Stimulated activated CD8-positive, alpha-beta memory T cell treated with anti-CD3 and anti-CD28 coated beads, Interleukin-4, amount 100 ng/mL, for 24 hours (primary cell): ENCODE measurements around the gene HOXA11.

Source experiments
- DNase-seq: peaks from one replicate; pipeline ENCODE4 v3.0.0-alpha.2; 2020; ENCODE audit warnings: low read depth

HOXA11 gene

DNA sequence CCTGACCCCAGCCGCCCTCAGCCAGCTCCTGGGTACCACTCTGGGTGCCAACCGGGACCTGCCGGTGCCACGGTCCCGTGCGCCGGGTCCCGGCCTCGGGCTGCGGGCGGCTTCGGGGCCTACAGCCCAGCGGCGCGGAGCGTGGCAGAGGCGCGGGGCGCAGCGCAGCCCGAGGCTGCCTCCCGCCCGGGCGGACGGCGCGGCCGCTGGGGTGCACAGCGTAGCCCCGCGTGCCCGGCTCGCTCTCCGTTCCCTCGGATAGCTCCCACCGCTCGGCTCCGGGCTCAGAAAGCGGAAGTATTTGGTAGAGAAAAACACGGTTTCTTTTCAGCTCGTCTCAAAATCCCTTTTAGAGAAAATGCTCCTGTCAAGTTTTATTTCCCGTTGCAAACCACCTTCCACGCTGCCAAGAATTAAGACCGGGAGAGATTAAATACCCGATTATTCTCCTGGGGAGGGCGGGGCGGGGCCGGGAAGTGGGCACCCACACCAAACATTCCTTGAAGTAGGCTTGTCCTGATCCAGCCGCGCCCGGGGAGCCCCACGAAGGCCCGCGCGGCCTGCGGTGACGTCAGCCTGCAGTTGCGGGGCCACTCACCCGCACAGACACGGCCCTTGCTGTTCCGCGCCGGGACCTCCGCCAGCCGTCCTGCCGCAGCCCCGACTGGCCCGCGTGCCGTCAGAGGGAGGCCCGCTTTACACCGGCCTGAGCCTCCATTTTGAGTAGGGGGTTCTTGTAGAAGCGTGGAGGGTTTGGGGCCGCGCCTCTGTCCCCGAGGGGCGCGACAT, 7.7 kb upstream of the HOXA11 start:
- DNase-seq: no peak

- no peak for DNase-seq
Observed at GRCh38 chr7:27191833-27192545, 7.0 kb upstream of the HOXA11 start.

DNA sequence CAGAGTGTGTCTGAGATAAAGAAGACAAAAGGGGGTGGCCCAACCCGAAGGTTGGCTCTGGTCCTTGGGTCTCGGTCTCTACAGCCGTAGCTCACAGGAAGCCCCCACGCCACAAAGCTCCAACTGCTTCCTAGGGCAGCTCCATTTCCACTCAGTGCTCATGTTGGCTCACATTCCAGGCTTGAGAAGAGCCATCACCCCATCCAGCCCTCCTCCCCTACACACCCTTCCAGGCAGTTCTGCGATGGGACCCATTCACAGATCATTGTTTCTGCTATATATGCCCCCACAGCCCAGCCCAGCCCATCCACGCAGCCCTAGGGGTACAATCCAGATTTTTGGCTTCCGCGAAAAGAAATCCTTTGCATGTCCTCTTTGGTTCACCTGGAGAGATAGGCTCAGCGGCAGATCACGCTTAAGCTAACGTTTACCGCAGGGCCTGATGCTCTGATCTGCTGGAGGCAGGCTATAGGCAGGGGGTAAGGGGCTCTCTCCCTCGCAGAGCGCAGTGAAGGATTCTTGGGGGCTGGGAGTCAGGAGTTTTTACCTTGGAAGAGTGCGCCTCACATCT, 6.2 kb upstream of the HOXA11 start:
- DNase-seq: no peak

DNA sequence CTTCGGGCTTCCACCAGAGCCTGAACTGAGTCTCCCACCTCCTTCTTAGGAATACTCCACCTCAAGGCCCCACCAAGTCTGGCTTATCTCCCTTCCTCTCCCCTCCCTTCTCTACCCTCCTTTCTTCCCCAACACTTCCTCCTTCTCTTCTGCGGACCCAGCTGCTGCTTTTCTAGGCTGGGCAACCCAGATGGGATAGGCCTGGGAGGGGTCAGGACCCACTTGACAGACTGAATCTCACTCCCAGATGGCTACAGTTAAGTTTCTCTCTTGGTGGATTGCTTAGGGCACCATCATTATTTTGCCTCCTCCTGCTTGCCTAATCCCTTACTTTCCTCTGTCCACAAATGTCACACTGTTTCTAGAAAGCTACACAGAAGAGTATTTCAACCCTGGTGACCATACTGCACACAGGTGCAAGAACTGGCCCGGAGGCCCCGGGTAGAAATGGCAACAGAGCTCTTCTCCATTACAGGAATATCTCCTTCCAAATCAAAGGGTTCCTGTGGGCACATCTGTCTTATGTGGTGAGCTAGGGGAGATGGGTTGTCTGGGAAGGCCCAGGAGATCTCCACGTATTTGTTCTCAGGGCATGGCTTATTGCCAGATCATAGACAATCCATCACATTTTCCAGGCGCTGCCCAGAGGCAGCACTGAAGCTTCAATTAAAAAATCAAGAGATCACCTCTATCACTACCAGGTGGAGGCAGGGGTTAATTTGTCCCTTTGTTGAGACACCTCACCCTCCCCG, 5.1 kb upstream of the HOXA11 start:
- no peak for DNase-seq

DNA sequence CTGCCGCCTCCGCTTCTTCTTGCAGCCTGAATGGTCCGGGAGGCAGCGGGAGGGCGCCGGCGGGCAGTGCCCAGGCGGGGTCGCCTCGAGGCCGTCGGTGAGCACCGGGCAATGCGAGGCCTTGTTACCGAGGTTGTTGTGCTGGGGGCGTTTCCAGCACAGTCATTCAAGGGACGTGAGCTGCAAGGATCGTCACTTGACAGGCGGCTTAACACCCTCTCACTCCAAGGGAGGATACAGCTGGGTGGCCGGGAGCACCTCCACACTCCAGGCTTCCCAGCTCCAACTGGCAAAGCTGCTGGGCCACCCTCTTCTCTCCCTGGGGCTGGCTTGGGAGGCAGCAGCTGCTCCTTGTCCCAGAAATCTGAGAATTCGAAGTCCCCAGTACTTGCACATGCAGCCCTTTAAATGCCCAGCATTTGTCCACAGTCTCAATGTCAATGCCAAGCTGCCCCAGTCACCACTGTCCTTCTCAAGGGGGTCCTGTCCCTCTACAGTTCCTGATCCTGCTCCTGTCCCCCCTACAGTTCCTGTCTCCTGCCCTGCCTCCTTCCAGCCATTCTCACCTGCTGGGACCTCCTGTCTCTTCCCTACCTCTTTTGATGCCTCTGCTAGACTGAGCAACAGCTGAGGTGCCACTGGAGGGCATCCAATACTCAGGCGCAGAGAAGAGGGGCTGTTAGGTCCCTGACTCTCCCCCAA, 4.4 kb upstream of the HOXA11 start:
- DNase-seq: no peak

GRCh38 chr7:27188386-27189294, 3.6 kb upstream of the HOXA11 start:
- DNase-seq: no peak

GRCh38 chr7:27187475-27188385, 2.7 kb upstream of the HOXA11 start:
- DNase-seq: no peak

GRCh38 chr7:27186668-27187474, 1.8 kb upstream of the HOXA11 start:
- no peak for DNase-seq

- no peak for DNase-seq
Observed at GRCh38 chr7:27185854-27186667, 1.0 kb upstream of the HOXA11 start.

DNA sequence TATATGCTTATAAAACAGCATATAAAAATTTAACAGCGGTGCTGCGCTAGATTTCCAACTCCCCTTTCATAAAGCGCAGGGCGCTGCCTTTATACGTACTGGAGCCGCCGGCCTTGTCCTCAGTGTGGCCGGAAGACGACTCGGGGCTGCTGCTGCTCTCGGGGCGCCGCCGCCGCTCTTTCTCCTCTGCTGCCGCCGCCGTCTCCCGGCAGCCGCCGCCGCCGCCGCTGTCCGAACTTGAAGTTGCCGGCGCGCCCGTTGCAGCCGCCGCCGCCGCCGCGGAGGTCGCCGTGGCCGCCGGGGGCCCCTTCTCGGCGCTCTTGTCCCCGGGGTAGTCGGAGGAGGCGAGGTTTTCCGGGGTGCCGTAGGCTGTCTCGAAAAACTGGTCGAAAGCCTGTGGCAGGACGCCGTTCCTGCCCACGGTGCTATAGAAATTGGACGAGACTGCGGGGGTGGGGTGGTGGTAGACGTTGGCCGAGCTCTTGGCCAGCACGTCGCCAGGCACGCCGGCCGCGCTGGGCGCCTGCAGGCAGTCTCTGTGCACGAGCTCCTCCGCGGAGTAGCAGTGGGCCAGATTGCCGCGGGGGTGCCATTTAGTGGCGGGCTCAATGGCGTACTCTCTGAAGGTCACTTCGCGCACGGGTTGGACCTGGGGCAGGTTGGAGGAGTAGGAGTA, 557 bp downstream of the HOXA11 start:
- no peak for DNase-seq

- DNase-seq: no peak
Observed at GRCh38 chr7:27183682-27184336, 1.2 kb downstream of the HOXA11 start.

- no peak for DNase-seq
Observed at GRCh38 chr7:27182861-27183681, 2.0 kb downstream of the HOXA11 start.

- DNase-seq: no peak
Observed at GRCh38 chr7:27182285-27182841, 2.7 kb downstream of the HOXA11 start.

DNA sequence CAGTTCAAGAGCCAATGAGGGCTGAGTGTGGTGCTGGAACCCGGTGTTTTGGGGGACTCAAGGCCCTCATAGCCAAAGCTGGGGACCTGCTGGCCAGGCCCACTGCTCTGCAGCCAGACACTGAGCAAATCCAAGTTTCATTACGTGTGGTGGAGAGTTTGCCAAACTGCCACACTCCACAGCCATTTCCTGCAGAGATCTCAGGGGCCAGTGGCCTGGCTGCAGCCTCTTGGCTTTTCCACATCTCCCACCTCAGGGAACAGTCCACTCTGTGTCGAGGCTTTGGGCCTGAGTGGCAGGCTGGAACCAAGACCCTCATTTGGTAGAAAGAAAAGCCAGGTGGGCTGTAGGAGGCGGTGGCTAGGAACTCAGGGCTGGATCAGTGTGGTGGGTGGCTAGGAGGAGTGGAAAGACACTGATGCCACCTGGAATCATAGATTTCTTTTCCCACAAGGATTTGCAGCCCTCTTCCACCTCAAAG, 3.2 kb downstream of the HOXA11 start:
- DNase-seq: no peak
